Adipocyte (in vitro differentiated cells): ENCODE results near the gene PIK3R4.
A peak's percentile ranks its signal among the peaks of the same experiment; 100 is the strongest.

Source experiments
- DNase-seq: peaks from one replicate; pipeline ENCODE4 v3.0.0-alpha.2; 2015; ENCODE audit warnings: low read depth
- H3K27me3 ChIP-seq: replicated peaks from 2 replicates; pipeline ENCODE4 v1.7.0; 2013; ENCODE audit warnings: mild to moderate bottlenecking, low read length, moderate library complexity; ENCODE audit not compliant: control insufficient read depth, insufficient read depth
- H3K36me3 ChIP-seq: 2 replicates; pipeline ENCODE4 v1.7.0; 2013; ENCODE audit warnings: low read length, mild to moderate bottlenecking, moderate library complexity; ENCODE audit not compliant: control insufficient read depth, insufficient read depth, severe bottlenecking
- H3K4me1 ChIP-seq: 2 replicates; pipeline ENCODE4 v1.7.0; 2013; ENCODE audit warnings: mild to moderate bottlenecking, low read length, moderate library complexity; ENCODE audit not compliant: control insufficient read depth, insufficient read depth
- H3K4me3 ChIP-seq: 2 replicates; pipeline ENCODE4 v1.7.0; 2013; ENCODE audit warnings: mild to moderate bottlenecking, low read length, moderate library complexity
- H3K9ac ChIP-seq: 2 replicates; pipeline ENCODE4 v1.7.0; 2013; ENCODE audit warnings: mild to moderate bottlenecking, low read length, moderate library complexity
- H3K9me3 ChIP-seq: 2 replicates; pipeline ENCODE4 v1.7.0; 2013; ENCODE audit warnings: mild to moderate bottlenecking, low read length, moderate library complexity; ENCODE audit not compliant: control insufficient read depth

The PIK3R4 gene

DNA sequence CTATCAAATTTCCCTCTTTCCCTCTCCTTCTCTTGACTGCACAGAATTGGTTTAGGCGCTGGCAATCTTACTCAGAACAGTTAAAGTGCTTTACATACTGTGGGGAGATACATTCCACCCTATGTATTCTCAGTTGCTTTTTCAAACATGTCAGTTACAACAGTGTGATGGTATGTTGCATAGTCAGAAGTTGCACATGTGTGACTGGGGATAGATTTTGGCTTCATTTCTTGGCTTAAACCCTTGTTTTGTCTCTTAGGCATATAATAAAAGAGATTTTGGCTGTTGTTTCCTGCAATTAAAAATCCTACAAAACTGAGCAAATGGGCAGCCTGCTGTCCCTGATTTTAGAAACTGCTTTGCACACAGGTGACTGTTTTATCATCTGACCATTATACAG lies 86.7 kb downstream of the PIK3R4 start:
- H3K4me1 ChIP-seq: peaks cover 38% of the 10 kb centered on the region
- H3K9me3 ChIP-seq: no peaks in the 10 kb centered on the region
- H3K4me3 ChIP-seq: no peak overlapping the region
- DNase-seq: peak; percentile 28
- H3K9ac ChIP-seq: no peak overlapping the region
- no peaks in the 10 kb centered on the region for H3K27me3 ChIP-seq
- no peaks in the 10 kb centered on the region for H3K36me3 ChIP-seq

GRCh38 chr3:130658678-130659077 lies 88.0 kb downstream of the PIK3R4 start:
- DNase-seq: peak; percentile 79
- Histone ChIP-seq H3K36me3 (no peaks in the 10 kb centered on the region), H3K9ac (no peak overlapping the region), H3K4me1 (peaks cover 39% of the 10 kb centered on the region), H3K4me3 (no peak overlapping the region), H3K27me3 (no peaks in the 10 kb centered on the region), H3K9me3 (no peaks in the 10 kb centered on the region)

DNA sequence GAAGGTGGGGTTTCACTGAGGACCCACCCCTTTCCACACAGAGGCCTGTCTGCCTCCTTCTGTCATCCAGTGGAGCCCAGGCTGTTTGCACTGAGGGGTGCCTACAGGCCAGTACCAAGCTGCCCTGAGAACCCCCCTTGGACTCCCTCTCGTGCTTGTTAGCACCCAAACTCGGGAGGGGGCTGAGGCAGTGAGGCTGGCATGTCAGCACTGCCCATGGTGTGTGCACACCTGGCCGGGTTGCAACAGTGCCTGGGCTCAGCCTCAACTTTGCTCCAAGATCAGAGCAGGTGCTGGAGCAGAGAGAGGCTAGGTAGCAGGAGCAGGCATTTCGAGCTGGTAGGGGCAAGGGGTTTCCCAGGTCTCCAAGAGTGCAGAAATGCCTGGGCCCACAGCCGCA lies 90.0 kb downstream of the PIK3R4 start:
- DNase-seq: no peak
- Histone ChIP-seq H3K36me3 (no peaks in the 10 kb centered on the region), H3K9ac (no peak overlapping the region), H3K27me3 (no peaks in the 10 kb centered on the region), H3K4me1 (peaks cover 39% of the 10 kb centered on the region), H3K9me3 (no peaks in the 10 kb centered on the region), H3K4me3 (no peak overlapping the region)

GRCh38 chr3:130654921-130655320 lies 91.7 kb downstream of the PIK3R4 start:
- no peak for DNase-seq
- no peak overlapping the region for H3K9ac ChIP-seq
- peaks cover 32% of the 10 kb centered on the region for H3K4me1 ChIP-seq
- H3K4me3 ChIP-seq: no peak overlapping the region
- H3K9me3 ChIP-seq: no peaks in the 10 kb centered on the region
- H3K27me3 ChIP-seq: no peaks in the 10 kb centered on the region
- no peaks in the 10 kb centered on the region for H3K36me3 ChIP-seq

DNA sequence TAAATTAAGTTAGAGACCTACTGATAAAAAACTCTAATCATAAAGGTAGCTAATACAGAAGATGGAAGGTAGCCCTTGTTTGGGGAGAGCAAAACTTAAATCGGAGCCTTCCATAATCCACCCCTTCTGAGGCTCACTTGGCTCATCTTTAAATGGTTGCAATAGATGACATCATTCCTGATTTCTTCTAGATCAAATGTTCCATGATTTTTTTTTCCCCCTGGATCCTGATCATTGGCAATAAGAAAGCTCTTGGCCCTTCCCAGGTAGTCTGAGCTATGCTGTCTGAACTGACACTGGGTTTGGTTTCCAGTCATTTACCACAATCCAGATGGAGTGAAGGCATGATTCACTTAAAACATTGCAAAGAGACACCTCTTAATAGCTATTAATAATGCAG lies 92.5 kb downstream of the PIK3R4 start:
- Histone ChIP-seq H3K4me1 (peaks cover 27% of the 10 kb centered on the region), H3K9me3 (no peaks in the 10 kb centered on the region), H3K4me3 (no peak overlapping the region), H3K36me3 (no peaks in the 10 kb centered on the region), H3K27me3 (no peaks in the 10 kb centered on the region), H3K9ac (no peak overlapping the region)
- no peak for DNase-seq

DNA sequence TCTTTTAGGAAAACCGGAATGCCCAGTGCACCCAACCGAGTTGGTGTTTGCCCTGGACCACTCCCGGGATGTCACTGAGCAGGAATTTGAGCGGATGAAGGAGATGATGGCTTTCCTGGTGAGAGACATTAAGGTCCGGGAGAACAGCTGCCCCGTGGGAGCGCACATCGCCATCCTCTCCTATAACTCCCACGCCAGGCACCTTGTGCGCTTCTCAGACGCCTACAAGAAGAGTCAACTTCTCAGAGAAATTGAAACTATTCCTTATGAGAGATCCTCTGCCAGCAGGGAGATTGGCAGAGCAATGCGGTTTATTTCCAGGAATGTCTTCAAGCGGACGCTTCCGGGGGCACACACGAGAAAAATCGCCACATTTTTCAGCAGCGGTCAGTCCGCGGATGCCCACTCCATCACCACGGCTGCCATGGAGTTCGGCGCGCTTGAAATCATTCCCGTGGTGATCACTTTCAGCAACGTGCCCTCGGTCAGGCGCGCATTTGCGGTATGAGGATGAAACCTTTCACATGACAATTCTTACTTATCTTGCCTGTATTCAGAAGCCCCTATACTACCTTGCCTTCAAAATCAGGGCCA lies 97.5 kb downstream of the PIK3R4 start:
- H3K9ac ChIP-seq: no peak overlapping the region
- no peak for DNase-seq
- H3K4me3 ChIP-seq: no peak overlapping the region
- peaks cover 4% of the 10 kb centered on the region for H3K4me1 ChIP-seq
- H3K36me3 ChIP-seq: no peaks in the 10 kb centered on the region
- no peaks in the 10 kb centered on the region for H3K27me3 ChIP-seq
- H3K9me3 ChIP-seq: no peaks in the 10 kb centered on the region

DNA sequence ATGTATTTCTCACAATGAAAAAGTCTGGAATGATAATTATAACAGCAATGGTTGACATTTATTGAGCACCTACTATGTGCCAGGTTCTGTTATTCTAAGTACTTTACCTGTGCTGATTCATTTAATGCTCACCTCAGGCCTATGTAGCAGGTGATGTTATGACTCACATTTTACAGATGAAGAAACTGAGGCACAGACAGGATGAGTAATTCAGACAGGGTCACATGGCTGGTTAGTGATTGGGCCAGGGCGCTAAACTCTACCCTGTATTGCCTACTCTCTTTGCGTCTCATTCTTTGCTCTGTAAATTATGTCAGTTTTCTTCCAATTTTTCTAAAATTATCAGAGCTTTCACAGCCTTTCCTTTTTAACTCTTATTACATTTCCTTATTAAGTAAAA lies 98.3 kb downstream of the PIK3R4 start:
- DNase-seq: no peak
- Histone ChIP-seq H3K4me3 (no peak overlapping the region), H3K27me3 (no peaks in the 10 kb centered on the region), H3K36me3 (no peaks in the 10 kb centered on the region), H3K9me3 (no peaks in the 10 kb centered on the region), H3K9ac (no peak overlapping the region), H3K4me1 (peaks cover 4% of the 10 kb centered on the region)

- H3K27me3 ChIP-seq: no peaks in the 10 kb centered on the region
- H3K9ac ChIP-seq: no peak overlapping the region
- no peaks in the 10 kb centered on the region for H3K36me3 ChIP-seq
- H3K4me3 ChIP-seq: no peak overlapping the region
- H3K9me3 ChIP-seq: no peaks in the 10 kb centered on the region
- H3K4me1 ChIP-seq: peaks cover 4% of the 10 kb centered on the region
- DNase-seq: no peak
Measured at GRCh38 chr3:130645261-130645660, 101.4 kb downstream of the PIK3R4 start.

GRCh38 chr3:130644628-130645253 lies 101.9 kb downstream of the PIK3R4 start:
- no peaks in the 10 kb centered on the region for H3K9me3 ChIP-seq
- peaks cover 4% of the 10 kb centered on the region for H3K4me1 ChIP-seq
- H3K9ac ChIP-seq: no peak overlapping the region
- H3K4me3 ChIP-seq: no peak overlapping the region
- no peaks in the 10 kb centered on the region for H3K36me3 ChIP-seq
- no peaks in the 10 kb centered on the region for H3K27me3 ChIP-seq
- no peak for DNase-seq

DNA sequence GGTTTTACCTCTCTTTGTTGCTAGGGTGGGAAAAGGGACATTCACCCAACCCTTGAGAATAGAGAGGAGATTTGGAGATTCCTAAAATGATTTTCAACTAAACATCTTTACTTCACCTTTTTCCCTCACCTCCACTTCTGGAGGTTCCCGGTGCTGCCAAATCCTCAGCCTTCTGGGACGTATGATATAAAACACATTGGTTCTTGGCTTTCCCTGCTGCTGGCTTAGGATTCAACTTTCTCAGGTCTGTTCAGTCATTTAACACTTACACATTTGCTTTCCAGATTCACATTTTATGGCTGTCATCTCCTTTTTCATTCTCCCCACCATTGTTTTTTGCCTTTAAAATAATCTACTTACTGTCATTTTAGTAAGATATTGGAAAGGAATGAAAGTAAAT lies 106.6 kb downstream of the PIK3R4 start:
- Histone ChIP-seq H3K27me3 (no peaks in the 10 kb centered on the region), H3K9me3 (no peaks in the 10 kb centered on the region), H3K4me1 (peaks cover 4% of the 10 kb centered on the region), H3K9ac (no peak overlapping the region), H3K4me3 (no peak overlapping the region), H3K36me3 (no peaks in the 10 kb centered on the region)
- no peak for DNase-seq

DNA sequence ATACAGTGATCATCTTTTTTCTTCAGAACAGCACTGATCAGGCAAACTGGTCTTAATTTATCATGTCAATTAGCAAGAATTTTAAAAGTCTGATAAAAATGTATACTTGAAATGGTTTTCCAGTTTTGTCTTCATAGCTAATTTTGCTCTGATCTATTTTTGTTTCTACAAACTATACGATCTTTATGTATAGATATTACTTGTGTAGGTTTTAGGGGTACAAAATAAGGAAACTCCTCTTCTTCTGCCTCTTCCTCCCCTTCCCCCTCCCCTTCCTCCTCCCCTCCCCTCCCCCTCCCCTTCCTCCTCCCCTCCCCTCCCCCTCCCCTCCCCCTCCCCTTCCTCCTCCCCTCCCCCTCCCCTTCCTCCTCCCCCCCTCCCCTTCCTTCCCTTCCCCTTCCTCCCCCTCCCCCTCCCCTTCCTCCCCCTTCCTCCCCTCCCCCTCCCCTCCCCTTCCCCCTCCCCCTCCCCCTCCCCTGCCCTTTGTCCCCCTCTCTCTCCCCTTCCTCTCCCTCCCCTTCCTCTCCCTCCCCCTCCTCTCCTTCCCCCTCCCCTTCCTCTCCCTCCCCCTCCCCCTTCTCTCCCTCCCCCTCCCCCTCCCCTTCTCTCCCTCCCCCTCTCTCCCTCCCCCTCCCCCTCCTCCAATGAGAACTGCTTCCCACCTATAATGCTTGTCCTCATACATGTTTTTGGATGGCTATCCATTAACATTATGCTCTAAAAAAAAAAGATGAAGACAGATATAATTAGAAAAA lies 110.0 kb downstream of the PIK3R4 start:
- no peak overlapping the region for H3K4me3 ChIP-seq
- H3K4me1 ChIP-seq: no peaks in the 10 kb centered on the region
- no peaks in the 10 kb centered on the region for H3K36me3 ChIP-seq
- DNase-seq: no peak
- no peak overlapping the region for H3K9ac ChIP-seq
- H3K9me3 ChIP-seq: no peaks in the 10 kb centered on the region
- H3K27me3 ChIP-seq: no peaks in the 10 kb centered on the region
